SK-N-SH treated with all-trans-retinoic acid at 6 μM for 48 hours (cell line): ENCODE data around the gene TH.

Experiments used
- ATAC-seq: fragments of 200-7000 bp; cut with Tn5 transposase; 3 replicates; pipeline ENCODE4 v1.9.1; 2020; ENCODE audit warnings: mild to moderate bottlenecking, moderate library complexity
- ARNTL ChIP-seq: fragments of 450-650 bp; formaldehyde crosslinking; IDR thresholded peaks from 2 replicates; pipeline ENCODE4 v1.5.0; 2020; ENCODE audit warnings: low read depth, mild to moderate bottlenecking, moderate library complexity, borderline replicate concordance
- BACH2 ChIP-seq: fragments of 250-450 bp; sonication (Bioruptor Pico); IDR thresholded peaks from 2 replicates; pipeline ENCODE4 v1.9.0; 2021; ENCODE audit warnings: mild to moderate bottlenecking, borderline replicate concordance
- CSDC2 ChIP-seq: fragments of 250-450 bp; sonication (Bioruptor Pico); IDR thresholded peaks from 2 replicates; pipeline ENCODE4 v1.5.0; 2020; ENCODE audit warnings: mild to moderate bottlenecking, moderate library complexity
- ESRRG ChIP-seq: fragments of 250-450 bp; sonication (Bioruptor Pico); IDR thresholded peaks from 2 replicates; pipeline ENCODE4 v1.6.1; 2021; ENCODE audit warnings: mild to moderate bottlenecking
- GLIS3 ChIP-seq: fragments of 250-450 bp; sonication (Bioruptor Pico); IDR thresholded peaks from 2 replicates; pipeline ENCODE4 v1.5.0; 2020; ENCODE audit warnings: mild to moderate bottlenecking, moderate library complexity
- ISL1 ChIP-seq: fragments of 250-450 bp; sonication (Bioruptor Pico); IDR thresholded peaks from 2 replicates; pipeline ENCODE4 v2.1.2; 2022; ENCODE audit warnings: mild to moderate bottlenecking, moderate library complexity
- OSR1 ChIP-seq: fragments of 250-450 bp; sonication (Bioruptor Pico); IDR thresholded peaks from 2 replicates; pipeline ENCODE4 v1.8.0; 2022; ENCODE audit warnings: moderate library complexity, mild to moderate bottlenecking, inconsistent platforms
- PPARA ChIP-seq: fragments of 250-450 bp; sonication (Bioruptor Pico); IDR thresholded peaks from 2 replicates; pipeline ENCODE4 v1.5.0; 2020; ENCODE audit warnings: mild to moderate bottlenecking, borderline replicate concordance
- RARB ChIP-seq: fragments of 250-450 bp; sonication (Bioruptor Pico); IDR thresholded peaks from 2 replicates; pipeline ENCODE4 v1.8.0; 2021; ENCODE audit warnings: mild to moderate bottlenecking, moderate library complexity
- SNAI2 ChIP-seq: fragments of 250-450 bp; sonication (Bioruptor Pico); IDR thresholded peaks from 2 replicates; pipeline ENCODE4 v1.5.0; 2020; ENCODE audit warnings: mild to moderate bottlenecking, moderate library complexity
- TCF4 ChIP-seq: fragments of 250-450 bp; sonication (Bioruptor Pico); IDR thresholded peaks from 2 replicates; pipeline ENCODE4 v1.8.0; 2021; ENCODE audit warnings: mild to moderate bottlenecking, moderate library complexity, borderline replicate concordance
- TOX ChIP-seq: fragments of 250-450 bp; sonication (Bioruptor Pico); IDR thresholded peaks from 2 replicates; pipeline ENCODE4 v1.8.0; 2021; ENCODE audit warnings: mild to moderate bottlenecking, moderate library complexity, borderline replicate concordance
- ZC3H10 ChIP-seq: fragments of 250-450 bp; sonication (Bioruptor Pico); IDR thresholded peaks from 2 replicates; pipeline ENCODE4 v1.5.1; 2021; ENCODE audit warnings: mild to moderate bottlenecking, moderate library complexity
- ZFP3 ChIP-seq: fragments of 250-450 bp; sonication (Bioruptor Pico); IDR thresholded peaks from 2 replicates; pipeline ENCODE4 v1.5.0; 2020; ENCODE audit warnings: mild to moderate bottlenecking, moderate library complexity
- ZFP30 ChIP-seq: fragments of 450-650 bp; formaldehyde crosslinking; IDR thresholded peaks from 2 replicates; pipeline ENCODE4 v1.5.0; 2022; ENCODE audit warnings: mild to moderate bottlenecking, moderate library complexity
- ZNF70 ChIP-seq: fragments of 450-650 bp; formaldehyde crosslinking; IDR thresholded peaks from 2 replicates; pipeline ENCODE4 v1.5.0; 2020; ENCODE audit warnings: mild to moderate bottlenecking, moderate library complexity
- ZNF8 ChIP-seq: fragments of 450-650 bp; formaldehyde crosslinking; IDR thresholded peaks from 2 replicates; pipeline ENCODE4 v1.5.0; 2020; ENCODE audit warnings: mild to moderate bottlenecking, moderate library complexity
- TF ChIP-seq, protein P1 (sequence below): fragments of 250-450 bp; sonication (Bioruptor Pico); IDR thresholded peaks from 2 replicates; pipeline ENCODE4 v1.8.0; 2020; ENCODE audit warnings: mild to moderate bottlenecking, moderate library complexity, borderline replicate concordance
- TF ChIP-seq, protein P2 (sequence below): fragments of 250-450 bp; sonication (Bioruptor Pico); IDR thresholded peaks from 2 replicates; pipeline ENCODE4 v1.8.0; 2021; ENCODE audit warnings: low read depth, mild to moderate bottlenecking, moderate library complexity, borderline replicate concordance
- TF ChIP-seq, protein P3 (sequence below): fragments of 250-450 bp; sonication (Bioruptor Pico); IDR thresholded peaks from 2 replicates; pipeline ENCODE4 v1.5.1; 2020; ENCODE audit warnings: low read depth, mild to moderate bottlenecking, moderate library complexity
- TF ChIP-seq, protein P4 (sequence below): fragments of 250-450 bp; sonication (Bioruptor Pico); IDR thresholded peaks from 2 replicates; pipeline ENCODE4 v1.5.1; 2021; ENCODE audit warnings: mild to moderate bottlenecking, moderate library complexity
- TF ChIP-seq, protein P5 (sequence below): fragments of 250-450 bp; sonication (Bioruptor Pico); IDR thresholded peaks from 2 replicates; pipeline ENCODE4 v1.5.0; 2020; ENCODE audit warnings: mild to moderate bottlenecking, moderate library complexity

The TH gene

GRCh38 chr11:2207212-2207611, 35.6 kb upstream of the TH start:
- TF ChIP-seq, protein P1, sequence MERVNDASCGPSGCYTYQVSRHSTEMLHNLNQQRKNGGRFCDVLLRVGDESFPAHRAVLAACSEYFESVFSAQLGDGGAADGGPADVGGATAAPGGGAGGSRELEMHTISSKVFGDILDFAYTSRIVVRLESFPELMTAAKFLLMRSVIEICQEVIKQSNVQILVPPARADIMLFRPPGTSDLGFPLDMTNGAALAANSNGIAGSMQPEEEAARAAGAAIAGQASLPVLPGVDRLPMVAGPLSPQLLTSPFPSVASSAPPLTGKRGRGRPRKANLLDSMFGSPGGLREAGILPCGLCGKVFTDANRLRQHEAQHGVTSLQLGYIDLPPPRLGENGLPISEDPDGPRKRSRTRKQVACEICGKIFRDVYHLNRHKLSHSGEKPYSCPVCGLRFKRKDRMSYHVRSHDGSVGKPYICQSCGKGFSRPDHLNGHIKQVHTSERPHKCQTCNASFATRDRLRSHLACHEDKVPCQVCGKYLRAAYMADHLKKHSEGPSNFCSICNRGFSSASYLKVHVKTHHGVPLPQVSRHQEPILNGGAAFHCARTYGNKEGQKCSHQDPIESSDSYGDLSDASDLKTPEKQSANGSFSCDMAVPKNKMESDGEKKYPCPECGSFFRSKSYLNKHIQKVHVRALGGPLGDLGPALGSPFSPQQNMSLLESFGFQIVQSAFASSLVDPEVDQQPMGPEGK (CRISPR knock-in tag) = no peak
- TF ChIP-seq ZFP30 (CRISPR knock-in tag) = no peak
- no peak for TF ChIP-seq ARNTL
- no peak for TF ChIP-seq ZC3H10 (CRISPR knock-in tag)
- no peak for TF ChIP-seq CSDC2 (CRISPR knock-in tag)
- TF ChIP-seq ZNF8 (CRISPR knock-in tag) = no peak
- no peak for TF ChIP-seq ESRRG (CRISPR knock-in tag)
- no peak for TF ChIP-seq SNAI2 (CRISPR knock-in tag)
- TF ChIP-seq TOX (CRISPR knock-in tag) = no peak
- TF ChIP-seq, protein P2, sequence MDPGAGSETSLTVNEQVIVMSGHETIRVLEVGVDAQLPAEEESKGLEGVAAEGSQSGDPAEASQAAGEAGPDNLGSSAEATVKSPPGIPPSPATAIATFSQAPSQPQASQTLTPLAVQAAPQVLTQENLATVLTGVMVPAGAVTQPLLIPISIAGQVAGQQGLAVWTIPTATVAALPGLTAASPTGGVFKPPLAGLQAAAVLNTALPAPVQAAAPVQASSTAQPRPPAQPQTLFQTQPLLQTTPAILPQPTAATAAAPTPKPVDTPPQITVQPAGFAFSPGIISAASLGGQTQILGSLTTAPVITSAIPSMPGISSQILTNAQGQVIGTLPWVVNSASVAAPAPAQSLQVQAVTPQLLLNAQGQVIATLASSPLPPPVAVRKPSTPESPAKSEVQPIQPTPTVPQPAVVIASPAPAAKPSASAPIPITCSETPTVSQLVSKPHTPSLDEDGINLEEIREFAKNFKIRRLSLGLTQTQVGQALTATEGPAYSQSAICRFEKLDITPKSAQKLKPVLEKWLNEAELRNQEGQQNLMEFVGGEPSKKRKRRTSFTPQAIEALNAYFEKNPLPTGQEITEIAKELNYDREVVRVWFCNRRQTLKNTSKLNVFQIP (CRISPR knock-in tag) = no peak
- TF ChIP-seq, protein P3, sequence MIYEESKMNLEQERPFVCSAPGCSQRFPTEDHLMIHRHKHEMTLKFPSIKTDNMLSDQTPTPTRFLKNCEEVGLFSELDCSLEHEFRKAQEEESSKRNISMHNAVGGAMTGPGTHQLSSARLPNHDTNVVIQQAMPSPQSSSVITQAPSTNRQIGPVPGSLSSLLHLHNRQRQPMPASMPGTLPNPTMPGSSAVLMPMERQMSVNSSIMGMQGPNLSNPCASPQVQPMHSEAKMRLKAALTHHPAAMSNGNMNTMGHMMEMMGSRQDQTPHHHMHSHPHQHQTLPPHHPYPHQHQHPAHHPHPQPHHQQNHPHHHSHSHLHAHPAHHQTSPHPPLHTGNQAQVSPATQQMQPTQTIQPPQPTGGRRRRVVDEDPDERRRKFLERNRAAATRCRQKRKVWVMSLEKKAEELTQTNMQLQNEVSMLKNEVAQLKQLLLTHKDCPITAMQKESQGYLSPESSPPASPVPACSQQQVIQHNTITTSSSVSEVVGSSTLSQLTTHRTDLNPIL (CRISPR knock-in tag) = no peak
- ATAC-seq = no peak

DNA sequence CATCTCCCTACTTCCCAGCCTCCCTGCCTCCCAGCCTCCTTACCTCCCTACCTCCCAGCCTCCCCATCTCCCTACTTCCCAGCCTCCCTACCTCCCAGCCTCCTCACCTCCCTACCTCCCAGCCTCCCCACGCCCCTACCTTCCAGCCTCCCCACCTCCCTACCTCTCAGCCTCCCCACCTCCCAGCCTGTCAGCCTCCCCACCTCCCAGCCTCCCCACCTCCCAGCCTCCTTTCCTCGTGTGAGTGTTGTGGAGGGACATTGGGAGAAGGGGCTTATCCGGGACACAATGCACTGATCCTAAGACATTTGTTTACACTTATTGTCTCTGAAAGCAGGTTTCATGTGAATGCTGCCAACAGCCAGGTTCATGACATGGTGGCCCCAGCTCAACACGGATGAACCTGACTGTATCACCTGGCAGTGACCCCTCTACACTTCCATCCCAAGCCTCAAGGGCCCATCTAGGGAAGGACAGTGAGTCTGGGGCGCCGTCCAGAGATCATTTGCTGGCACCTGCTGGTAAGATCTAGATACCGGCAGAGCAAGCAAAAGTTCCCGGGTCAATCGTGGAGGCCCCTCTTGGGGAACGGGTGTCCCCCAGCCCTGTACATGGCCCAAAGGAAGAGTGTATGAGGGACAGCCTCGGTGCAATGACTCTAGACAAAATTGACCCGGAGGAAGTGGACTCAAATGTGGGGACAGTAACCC, 34.5 kb upstream of the TH start:
- no peak for ATAC-seq
- no peak for TF ChIP-seq RARB (CRISPR knock-in tag)
- no peak for TF ChIP-seq CSDC2 (CRISPR knock-in tag)
- TF ChIP-seq, protein P4, sequence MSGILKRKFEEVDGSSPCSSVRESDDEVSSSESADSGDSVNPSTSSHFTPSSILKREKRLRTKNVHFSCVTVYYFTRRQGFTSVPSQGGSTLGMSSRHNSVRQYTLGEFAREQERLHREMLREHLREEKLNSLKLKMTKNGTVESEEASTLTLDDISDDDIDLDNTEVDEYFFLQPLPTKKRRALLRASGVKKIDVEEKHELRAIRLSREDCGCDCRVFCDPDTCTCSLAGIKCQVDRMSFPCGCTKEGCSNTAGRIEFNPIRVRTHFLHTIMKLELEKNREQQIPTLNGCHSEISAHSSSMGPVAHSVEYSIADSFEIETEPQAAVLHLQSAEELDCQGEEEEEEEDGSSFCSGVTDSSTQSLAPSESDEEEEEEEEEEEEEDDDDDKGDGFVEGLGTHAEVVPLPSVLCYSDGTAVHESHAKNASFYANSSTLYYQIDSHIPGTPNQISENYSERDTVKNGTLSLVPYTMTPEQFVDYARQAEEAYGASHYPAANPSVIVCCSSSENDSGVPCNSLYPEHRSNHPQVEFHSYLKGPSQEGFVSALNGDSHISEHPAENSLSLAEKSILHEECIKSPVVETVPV (CRISPR knock-in tag) = no peak
- TF ChIP-seq ZNF70 (CRISPR knock-in tag) = no peak
- TF ChIP-seq, protein P1 (CRISPR knock-in tag) = no peak
- TF ChIP-seq BACH2 (CRISPR knock-in tag) = no peak
- TF ChIP-seq ESRRG (CRISPR knock-in tag) = no peak
- no peak for TF ChIP-seq SNAI2 (CRISPR knock-in tag)
- TF ChIP-seq ZFP3 = no peak
- no peak for TF ChIP-seq PPARA (CRISPR knock-in tag)
- TF ChIP-seq OSR1 (CRISPR knock-in tag) = no peak
- TF ChIP-seq, protein P3 (CRISPR knock-in tag) = no peak
- TF ChIP-seq, protein P2 (CRISPR knock-in tag) = no peak
- TF ChIP-seq TCF4 = no peak
- TF ChIP-seq GLIS3 (CRISPR knock-in tag) = no peak
- TF ChIP-seq, protein P5, sequence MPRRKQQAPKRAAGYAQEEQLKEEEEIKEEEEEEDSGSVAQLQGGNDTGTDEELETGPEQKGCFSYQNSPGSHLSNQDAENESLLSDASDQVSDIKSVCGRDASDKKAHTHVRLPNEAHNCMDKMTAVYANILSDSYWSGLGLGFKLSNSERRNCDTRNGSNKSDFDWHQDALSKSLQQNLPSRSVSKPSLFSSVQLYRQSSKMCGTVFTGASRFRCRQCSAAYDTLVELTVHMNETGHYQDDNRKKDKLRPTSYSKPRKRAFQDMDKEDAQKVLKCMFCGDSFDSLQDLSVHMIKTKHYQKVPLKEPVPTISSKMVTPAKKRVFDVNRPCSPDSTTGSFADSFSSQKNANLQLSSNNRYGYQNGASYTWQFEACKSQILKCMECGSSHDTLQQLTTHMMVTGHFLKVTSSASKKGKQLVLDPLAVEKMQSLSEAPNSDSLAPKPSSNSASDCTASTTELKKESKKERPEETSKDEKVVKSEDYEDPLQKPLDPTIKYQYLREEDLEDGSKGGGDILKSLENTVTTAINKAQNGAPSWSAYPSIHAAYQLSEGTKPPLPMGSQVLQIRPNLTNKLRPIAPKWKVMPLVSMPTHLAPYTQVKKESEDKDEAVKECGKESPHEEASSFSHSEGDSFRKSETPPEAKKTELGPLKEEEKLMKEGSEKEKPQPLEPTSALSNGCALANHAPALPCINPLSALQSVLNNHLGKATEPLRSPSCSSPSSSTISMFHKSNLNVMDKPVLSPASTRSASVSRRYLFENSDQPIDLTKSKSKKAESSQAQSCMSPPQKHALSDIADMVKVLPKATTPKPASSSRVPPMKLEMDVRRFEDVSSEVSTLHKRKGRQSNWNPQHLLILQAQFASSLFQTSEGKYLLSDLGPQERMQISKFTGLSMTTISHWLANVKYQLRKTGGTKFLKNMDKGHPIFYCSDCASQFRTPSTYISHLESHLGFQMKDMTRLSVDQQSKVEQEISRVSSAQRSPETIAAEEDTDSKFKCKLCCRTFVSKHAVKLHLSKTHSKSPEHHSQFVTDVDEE (CRISPR knock-in tag) = no peak
- TF ChIP-seq ISL1 = no peak
- no peak for TF ChIP-seq ZC3H10 (CRISPR knock-in tag)
